UCSD-AML1 (cell line): ENCODE measurements around the gene ATP2C2.

Experiments used
- DNase-seq: peaks from one replicate; lab custom pipeline; 2025; ENCODE audit not compliant: unreplicated experiment; lab: John Stamatoyannopoulos, UW

Gene ATP2C2

DNA sequence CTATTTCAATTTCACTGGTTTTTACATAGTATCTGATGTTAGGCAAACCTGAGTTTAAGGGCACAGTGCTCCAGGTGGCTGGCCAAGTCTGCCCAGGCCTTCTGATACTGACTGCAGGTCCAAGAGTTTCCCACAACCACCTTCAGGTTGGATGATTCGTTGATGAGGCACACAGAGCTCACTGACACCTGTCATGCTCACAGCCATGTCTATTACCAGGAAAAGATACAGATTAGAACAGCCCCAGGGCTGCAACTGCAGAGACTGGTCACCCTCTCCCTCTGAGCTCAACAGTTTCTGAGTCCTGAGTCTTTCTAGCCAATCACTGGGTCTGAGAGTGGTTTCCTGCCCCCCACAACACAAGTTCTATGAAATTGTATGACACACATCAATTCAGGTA lies 98.9 kb downstream of the ATP2C2 start:
- DNase-seq: no peak

DNA sequence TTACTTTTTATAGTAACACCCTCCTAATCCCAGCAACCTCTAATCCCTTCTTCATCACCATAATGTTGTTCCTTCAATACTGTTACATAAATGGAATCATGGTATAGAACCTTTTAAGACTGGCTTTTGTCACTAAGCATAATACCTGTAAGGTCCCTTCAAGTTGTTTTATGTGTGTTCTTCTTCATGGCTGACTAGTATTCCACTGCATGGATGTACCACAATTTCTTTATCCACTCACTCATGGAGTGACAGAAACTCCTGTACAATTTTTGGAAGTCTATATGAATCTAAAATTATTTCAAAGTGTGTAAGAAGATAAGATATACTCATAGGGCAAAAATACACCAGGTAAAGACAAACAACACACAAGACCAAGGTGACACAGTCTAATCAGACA lies 99.4 kb downstream of the ATP2C2 start:
- DNase-seq: no peak

DNA sequence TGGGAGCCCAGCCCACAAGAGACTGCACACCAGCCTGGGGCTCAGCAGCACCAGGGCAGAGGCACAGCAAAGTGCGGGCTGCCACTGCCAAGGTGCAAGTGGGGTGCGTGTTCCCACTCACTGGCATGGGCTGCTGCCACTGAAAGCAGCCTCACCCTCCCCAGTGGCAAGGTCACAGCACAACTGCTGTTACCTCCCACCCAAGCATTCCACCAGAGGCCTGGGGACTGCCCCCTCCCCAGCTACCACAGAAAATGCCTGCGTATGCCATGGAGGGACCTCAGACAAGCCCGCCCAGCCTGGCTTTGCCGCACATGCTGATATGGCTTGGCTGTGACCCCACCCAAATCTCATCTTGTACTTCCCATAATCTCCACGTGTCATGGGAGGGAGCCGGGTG lies 103.0 kb downstream of the ATP2C2 start:
- DNase-seq: no peak

DNA sequence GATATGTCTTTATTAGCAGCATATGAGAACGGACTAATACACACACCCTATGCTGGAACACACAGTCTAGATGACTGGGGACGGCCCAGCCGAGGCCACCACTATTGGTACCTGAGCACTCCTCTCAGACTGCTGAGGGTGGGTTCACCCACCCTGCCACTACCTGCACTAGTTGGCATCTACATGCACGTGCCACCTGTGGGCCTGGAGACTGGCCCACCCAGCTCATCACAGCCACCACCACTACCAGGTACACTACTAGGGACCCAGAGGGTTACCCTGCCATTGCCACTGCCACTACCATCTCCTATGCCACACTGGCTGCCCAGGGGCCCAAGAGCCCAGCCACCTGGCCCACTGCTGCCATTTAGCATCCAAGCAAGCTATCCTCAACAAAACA lies 103.6 kb downstream of the ATP2C2 start:
- no peak for DNase-seq

DNA sequence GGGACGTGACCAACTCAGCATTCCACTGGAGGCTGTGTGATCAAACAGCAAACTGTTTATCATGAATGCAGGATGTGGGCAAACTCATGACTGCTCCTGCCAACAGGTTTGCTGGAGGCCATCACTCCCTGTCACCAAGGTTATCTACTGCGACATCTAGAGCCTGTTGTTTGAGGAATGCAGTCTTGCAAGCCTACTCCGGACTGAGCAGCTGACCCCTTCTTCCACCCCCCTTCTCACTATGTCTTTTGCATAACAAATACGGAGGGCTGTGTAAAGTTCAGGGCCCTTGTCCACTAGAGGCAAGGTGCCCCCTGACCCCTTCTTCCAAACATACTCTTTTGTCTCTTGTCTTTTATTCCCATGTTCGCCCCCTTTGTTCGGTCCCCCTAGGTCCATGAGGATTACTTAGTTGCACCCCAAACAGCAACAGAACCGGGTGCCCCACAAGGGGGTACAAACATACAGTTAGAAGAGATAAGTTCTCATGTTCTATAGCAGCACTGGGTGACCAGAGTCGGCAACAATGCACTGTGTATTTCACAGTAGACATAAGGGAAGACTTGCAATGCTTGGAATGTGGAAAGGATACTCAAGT lies 107.4 kb downstream of the ATP2C2 start:
- no peak for DNase-seq

DNA sequence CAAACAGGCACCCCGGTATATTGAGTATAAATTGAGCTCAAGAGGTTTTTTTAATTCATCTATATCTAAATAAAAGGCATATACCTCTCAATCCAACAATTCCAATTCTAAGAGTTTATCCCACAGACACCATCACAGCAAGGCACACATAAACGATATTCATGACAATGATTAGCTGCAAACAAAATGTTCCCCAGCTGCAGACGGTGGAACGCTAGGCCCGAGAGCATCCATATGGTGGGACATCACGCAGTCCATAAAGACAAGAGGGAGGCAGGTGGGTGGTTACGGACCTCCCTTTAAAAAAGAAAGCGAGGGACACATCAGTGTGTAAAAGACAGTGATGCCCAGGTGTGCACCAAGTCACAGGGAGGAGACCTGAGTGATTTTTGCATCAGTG lies 108.1 kb downstream of the ATP2C2 start:
- DNase-seq: no peak

DNA sequence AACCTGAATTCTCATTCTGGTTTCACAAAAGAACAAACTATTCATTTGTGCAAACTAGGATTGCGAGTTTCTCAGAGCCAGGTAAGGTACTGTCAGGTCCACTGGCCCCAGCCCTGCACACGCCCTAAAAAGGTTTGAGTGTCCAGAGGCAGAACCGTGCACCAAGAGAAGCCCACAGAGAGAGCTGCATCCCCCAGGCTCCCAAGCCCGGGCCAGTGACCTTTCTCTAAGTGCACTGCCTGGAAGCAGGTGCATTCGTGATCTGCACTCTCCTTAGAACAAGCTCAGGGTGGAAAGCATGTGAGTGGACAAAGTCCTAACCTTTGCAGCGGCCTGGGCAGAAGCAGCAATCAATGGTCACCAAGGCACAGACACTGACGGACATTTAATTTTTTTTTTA lies 109.3 kb downstream of the ATP2C2 start:
- DNase-seq: no peak

DNA sequence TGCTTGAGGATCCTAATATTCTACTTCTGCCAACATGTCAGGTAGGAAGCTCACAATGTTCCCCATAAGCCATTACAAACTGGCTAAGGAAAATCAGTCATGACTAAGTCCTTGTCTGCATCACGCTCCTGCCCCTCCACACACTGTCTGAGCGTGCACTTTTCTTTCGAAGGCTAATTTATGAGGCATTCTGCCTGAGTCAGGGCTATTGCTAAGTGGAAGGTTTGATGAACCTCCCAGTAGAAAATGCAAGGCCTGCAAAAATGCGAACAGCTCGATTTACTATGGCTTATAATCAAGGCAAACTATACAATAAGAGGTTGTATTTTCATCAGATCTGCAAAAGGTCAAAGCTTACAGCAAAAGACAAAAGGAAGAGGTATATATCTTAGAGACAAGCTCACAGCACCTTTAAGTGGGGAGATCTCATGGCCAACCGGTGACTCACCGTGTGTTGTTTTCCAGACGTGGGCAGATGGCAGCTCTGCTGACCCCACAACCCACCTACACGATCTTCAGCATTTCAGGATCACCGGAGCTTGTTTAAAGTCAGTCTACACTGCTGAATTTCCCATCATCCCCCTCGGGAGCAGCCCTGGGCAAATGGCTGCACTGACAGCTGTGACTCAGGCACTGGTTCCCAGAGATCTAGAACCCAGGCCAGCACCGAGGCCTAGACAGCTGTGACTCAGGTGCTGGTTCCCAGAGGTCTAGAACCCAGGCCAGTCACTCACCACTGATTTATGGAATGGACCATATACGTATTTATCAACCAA lies 110.0 kb downstream of the ATP2C2 start:
- DNase-seq: no peak

DNA sequence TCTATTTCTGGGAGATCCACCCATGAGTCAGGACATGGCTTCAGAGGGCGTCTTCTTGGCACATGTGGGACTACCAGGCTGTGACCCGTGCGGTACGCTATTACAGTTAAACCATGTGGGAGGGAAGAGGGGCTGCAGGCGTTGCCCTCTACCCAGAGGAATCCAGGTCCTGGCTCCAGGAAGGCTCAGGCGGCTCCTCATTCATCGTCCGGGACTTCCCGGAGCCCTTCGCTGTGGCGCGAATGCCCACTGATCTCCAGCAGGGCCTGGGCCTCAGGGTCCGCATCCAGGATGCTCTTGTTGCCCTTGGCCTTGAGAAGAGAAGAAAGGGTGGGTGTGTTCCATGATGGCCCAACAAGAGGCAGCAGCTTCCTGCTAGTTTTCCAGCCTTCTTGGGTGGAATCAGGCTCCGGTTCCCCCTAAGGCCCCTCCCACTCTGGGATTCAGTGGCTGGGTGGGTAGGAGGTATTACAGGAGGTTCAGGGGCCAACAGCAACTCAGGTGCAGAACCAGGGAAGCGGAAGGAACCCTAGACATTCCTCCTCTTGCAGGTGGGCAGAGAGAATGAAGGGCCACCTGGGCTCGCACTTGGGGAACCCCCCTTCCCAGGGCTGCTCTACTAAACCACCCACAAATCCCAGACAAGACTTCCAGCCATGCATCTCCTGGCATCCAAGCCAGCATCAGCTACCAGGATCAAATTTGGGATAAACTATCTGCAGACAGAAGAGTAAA lies 111.5 kb downstream of the ATP2C2 start:
- DNase-seq: no peak

DNA sequence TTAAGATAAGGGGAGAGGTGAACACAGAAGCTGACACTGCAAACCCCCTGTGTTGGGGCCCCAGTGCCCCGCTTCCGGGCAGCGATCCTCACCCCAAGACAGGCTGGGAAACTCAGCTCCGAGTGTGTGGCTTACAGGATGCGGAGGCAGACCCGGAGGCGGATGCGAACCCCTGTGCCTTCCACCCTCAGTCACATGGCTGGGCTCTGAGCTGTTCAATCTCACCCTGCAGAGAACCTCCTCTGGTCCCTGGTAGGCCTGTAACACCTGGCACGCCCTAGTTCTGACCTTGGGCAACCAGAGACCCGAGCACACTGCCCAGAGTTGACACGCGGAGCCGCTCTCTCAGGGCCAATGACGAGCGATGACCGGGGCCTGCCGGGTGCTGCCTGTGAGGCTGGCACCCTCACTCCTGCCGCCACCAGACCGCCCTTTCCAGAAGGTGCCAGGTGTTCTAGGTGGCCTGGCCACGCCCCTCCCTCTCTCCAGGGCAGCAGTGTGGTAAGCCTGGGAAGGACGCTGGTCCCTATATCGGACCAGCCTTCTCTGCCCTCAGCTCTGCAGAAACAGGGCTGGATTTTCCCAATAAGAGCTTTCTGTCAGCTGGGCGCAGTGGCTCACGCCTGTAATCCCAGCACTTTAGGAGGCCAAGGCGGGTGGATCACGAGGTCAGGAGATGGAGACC lies 112.9 kb downstream of the ATP2C2 start:
- no peak for DNase-seq

DNA sequence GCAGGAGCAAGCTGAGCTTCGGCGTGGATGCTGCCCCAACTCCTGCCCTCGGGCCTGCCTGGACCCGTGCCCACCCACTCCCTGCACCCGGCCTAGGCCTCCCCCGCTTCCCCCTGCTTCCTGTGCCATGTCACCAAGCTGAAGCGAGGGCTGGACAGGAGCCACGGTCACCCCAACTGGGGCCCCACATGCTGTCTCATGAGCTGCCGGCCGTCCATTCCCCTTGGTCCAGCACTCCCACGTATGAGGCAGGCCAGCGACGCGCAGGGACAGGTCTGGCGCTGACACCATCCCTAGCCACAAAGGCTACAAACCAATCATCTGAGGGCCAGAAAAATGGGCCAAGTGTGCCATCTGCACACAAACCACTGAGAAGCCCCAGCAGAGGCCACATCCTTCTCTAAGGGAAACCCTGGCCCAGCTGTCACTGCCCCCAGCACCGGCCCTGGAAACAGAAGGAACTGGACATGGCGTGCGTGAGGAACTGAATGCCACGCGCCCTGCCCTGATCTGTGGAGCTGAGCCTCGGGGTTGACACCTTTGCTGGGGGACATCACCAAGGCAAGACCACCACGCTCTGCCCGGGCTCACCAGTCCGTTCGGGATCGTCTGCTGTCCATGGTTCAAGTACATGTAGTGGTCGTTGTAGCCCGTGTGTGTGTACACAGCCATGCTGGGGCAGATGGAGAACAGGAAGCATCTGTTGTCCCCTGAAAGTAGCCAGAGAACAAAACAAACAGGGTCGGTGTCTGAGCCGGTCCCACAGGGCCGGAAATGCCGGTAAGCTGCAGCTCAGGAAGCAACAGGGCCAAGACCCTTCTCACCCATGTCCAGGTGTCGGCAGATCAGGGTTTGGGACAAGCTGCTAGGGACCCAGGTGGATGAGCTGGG lies 113.9 kb downstream of the ATP2C2 start:
- no peak for DNase-seq

DNA sequence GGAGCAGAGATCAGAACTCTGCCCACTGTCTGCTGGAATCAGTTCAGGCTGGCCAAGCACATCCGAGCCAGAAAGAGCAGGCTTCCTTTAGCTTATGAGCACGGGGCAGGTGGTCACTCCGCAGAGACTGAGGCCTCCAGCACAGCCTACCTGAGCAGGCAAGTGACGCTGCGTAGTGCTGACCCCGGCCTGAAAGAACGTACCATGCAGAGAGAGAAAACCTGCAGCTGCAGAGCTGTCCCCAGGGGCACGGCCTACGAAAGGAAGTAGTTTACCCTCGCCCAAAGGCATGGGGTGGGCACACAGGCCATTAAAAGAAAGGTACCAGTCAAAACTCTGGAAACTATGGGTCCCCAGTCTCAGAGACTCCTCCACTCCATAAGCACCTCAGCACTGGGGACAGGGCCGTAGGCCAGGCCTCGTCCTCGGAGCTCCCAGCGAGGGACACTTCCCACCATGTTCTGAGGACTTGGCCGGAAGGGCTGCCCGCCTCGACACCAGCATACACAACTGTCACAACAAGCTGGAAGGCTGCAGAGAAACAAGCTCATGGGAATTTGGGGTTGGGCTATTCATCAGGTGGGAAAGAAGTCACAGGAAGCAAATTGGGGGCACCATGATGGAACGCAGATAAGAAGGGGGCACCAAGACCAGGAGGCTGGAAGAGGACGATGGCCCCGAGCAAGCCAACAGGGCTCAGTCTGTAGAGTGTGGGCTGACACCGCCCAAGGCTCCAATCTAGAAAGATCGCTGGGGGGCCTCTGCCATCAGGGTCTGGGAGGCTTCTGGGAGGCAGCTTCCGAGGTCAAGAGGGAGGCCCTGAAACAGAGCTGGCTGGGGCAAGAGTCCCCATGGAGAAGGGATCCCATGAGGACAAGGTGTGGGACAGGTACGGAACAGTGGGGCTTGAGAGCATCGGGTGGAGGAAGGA lies 114.9 kb downstream of the ATP2C2 start:
- DNase-seq: no peak

DNA sequence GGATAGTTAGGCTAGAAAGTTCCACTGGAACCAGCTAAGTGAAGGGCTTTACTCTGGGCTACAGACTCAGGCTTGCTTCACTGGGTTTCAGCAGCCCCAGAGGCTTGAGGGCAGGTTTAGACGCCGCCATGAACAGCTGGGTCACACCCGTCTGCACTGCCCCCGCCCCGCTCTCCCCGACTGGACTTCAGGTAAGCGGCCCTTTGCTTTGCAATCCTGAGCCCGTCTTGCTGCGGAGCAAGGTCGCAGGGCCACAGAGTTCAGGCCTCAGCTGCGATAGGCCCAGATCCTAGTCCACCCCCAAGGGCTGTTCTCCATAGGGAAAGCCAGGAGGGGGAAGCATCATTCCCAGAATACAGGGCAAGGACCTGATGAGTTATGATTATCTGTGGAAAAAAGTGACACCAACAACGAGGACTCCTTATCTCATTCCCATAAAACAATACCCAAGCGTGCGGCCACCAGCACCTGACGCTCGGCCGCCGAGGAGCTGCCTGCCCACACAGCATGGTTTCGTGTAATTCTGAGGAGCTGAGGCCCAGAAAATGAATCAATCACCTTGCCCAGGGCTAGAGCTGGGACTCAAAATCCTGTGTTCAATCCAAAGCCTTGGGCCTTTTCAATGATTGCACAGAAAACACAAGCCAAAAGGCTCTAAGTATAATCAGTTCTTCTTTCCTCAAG lies 115.7 kb downstream of the ATP2C2 start:
- DNase-seq: no peak

DNA sequence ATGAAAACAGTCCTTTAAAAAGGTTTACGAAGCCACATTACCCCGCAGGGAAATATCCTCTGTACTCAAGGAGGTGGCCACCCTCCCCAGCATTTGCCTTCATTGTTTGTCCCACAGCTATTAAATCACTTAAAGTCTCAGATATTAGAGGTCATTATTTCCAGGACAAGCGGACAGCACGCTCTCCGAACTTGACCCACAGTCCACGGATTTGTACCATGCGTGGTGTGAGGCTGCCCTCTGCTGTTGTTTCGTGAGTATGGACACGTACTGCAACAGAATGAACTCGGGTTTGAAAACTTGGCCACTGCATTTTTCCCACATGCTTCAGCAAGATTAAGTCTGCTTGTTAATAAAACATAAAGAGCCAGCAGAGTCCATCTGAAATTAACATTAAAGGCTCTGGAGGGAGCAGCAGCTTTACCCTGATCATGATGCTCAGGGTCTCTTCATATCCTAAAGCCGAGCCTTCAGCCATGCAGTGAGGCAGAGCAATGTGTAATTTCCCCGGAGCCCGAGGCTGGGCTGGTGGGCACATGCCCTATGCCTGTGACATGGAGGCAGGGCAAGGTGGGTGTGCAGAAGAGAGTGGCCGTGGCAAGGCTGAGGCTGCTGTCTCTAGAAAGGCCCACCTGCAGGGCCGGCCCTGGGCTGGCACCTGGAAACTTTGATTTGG lies 116.4 kb downstream of the ATP2C2 start:
- DNase-seq: peak; percentile 36

DNA sequence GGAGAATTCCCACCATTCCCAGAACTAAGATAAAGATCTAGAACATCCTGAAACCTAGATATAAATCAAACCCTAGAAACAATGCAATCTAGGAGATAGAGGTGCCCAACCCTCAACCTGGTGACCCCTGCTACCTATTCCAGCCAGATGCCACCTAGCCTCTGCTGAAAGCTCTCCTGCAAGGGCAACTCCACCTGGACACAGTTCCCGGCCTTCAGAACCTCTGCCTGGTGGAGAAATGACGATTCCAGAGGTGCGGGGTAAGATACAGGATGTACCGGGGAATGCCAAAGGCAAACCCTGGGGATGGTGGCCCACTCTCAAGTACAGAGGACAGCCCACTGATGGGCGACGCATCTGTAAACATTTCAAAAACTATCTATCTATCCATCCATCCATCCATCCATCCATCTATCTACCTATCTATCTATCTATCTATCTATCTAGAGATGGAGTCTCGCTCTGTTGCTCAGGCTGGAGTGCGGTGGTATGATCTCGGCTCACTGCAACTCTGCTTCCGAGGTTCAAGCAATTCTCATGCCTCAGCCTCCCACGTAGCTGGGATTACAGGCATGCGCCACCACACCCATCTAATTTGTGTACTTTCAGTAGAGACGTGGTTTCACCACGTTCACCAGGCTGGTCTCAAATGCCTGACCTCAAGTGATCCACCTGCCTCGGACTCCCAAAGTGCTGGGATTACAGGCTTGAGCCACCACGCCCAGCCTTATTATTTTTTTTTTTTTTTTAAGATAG lies 117.1 kb downstream of the ATP2C2 start:
- DNase-seq: no peak

DNA sequence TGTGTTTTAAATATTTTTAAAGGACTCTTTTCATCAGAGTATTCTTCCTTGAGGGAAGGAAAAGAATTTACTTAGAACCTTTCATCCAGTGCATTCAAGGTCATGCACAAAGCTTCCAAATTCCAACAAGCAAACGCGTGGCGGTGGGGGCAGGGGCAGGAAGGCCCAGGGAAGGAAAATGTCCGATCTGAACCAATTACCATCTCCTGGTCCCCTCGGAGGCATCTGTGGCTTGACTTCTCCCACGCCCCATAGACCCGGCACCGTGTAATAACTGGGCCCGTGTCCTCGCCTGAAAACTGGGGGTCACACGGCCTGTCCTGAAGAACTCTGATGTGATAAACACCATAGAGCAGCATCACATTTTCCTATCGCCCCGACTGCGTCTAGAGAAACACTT lies 117.8 kb downstream of the ATP2C2 start:
- DNase-seq: no peak

DNA sequence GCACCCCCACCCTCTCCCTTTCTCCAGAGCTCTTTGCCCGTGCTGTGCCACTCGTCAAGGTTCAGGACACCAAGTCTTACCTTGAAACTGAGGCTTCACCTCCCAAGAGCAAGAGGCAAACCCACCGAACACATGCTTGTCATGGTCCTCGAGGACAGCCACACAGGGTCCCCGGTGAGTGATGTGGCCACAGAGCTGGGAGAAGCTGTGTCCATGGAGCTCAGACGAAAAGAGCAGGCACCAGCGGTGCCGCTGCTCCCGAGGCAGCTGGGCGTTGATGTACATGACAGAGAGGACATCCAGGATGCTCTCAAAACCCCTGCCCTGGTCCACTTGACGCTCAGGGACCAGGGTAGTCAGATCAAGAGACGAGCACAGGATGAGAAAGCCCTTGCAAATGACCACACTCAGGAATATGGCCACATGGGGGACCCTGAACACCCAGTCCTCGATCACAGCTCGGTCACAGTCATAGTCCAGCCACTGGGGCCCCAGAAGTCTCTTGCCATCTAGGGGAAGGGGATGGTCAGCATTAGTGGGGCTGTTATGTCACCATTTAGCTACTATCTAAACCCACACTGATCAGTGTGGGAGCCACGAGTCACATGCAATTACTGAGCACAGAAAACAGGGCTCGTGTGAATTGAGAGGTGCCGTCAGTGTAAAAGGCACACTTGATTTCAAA lies 118.4 kb downstream of the ATP2C2 start:
- no peak for DNase-seq
